ENCODE data around the gene ALDH5A1. TPM values are rescaled to one million over a fixed set of nuclear protein-coding genes. Genes with fewer than 3 reads are reported as not detected.

The ALDH5A1 gene
- total RNA-seq, 1 experiment from 2014 or later: 0.57 TPM

DNA sequence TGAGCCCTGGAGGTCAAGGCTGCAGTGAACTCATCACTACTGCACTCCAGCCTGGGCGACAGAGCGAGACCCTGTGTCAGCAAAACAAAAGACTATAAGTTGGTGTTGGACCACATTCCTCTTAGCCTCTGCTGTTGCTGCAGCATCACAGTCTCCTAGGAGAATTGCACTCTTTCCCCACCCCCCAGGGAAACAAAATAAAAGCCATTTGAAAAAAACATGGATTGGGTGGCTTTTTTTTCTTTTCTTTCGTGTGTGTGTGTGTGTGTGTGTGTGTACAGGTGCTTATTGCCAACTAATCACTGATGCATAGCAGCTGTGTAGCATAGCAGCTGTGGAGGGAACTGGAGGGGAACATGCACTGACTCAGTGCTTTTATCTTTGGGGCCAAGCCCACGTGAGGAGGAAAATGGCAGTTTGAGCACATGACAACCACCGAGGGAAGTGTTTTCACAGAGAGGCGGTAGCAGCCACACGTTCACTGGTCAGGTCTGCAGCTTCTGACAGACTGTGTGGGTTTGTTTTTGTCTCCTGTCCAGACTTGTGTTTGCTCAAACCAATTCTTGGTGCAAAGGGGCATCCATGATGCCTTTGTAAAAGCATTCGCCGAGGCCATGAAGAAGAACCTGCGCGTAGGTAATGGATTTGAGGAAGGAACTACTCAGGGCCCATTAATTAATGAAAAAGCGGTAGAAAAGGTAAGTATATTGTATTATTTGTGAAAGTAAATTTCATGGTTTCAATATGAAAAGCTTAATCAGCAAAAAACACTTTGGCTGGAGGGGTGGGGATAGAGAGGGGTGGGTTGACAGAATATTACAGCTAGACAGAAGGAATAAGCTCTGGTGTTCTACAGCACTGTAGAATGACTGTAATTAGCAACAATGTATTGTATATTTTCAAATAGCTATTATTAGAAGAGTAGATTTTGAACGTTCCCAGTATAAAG lies 27.7 kb downstream of the ALDH5A1 start:
- DNase-seq (ENCODE audit: low read depth): peak; percentile 83

DNA sequence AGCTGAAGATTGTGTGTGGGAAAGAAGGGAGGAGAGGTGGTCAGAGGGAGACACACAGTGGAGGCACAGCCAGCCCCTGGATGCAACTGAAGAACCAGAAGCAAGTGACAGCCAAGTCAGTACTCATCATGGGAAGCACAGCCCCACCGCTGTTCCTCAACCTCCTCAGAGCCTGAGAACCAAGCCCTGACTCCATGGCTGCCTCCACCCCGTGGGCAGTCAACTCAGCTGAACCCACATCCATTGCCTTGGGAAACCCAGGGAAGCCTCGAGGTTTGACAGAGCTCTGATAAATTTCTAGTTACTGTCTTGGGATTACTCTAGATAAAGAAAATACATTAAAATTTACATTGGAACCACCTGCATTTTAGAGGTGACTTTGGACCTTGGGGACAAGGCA lies 29.6 kb downstream of the ALDH5A1 start:
- no peak for DNase-seq (ENCODE audit: low read depth)

DNA sequence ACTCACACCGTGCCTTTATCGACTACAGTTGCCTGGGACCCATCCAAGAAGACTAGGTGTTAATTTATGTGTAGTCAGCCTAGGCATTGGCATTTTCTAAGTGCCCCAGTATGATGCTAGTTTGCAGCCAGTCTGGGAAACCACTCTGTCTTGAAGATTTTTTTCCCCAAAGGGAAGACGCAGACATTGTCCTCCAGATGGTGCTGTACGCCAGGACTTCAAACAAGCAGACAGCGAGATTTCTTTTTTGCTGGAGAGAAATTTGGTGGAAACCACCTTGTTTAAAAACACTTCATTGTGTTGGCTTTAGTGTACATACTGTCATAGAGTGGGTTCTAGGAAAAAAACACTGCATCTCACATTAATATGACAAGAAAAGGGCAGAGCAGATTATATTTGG lies 30.0 kb downstream of the ALDH5A1 start:
- peak; percentile 38 for DNase-seq (ENCODE audit: low read depth)

DNA sequence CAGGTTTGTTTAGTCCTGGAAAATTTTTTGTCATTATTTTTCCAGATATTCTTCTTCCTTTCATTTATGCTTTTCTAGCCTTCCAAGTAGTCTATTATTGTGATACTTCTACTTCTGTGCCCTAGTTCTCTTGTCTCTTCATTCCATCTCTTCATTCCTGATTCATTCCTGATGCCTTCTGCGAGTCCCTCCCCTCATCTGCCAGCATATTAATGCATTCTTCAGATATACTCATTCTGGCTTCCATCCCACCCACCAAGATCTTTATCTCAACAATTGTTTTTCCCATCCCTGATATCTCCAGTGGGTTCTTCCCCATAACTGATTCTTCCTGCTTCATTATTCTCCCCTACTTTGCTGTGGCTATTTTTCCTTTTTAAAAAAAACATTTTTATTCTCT lies 35.2 kb downstream of the ALDH5A1 start:
- no peak for DNase-seq (ENCODE audit: low read depth)

DNA sequence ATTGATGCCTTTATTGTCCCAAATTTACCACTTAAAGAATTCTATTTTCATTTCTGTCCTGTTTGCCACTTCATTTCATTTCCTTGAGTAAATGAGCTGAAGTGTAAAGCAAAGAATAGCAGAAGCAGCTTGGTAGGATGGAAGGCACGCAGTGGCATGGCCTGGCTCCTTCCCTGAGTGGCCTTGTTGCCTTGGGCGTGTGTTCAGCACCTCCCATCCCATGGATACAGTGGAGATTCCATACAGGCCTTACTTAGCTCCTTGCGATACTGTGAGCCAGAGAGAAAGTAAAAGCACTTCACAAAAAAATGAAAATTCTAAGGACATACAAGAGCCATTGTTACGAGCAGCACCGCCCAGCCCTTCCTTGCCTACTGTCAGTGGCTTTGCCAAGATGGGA lies 39.6 kb downstream of the ALDH5A1 start:
- DNase-seq (ENCODE audit: low read depth): no peak

DNA sequence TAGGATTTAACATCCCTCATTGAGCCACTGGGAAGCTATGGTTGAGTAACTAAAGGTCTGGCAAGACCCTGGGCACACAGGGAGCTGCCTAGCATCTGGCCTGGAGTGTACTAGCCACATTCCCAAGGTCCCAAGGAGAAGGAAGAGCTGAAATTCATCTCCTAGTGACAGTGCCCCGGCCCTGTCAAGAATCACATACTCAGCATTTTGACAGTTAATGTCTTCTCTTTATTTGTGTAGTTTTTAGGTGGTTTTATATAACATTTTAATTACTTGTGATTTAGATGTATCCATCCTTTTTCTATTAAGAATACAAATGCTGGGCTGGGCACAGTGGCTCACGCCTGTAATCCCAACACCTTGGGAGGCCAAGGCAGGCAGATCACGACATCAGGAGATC lies 40.4 kb downstream of the ALDH5A1 start:
- DNase-seq (ENCODE audit: low read depth): no peak

DNA sequence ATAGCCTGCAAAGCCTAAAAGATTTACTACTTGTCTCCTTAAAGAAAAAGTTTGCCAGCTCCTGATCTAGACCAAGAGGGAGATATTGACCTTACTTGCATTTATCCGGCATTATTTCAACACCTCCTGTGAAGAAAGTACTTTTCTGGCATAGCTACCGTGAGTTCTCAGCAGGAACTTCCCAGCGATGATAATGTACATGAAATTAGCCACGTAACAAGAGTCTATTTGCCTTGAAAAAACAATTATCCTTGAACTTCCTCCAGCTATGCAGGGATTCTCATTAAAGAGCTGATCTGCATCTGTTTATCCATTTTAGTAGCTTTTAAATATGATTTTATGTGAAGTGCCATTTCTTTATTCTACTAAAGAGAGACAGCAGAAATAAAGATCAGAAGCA lies 41.7 kb downstream of the ALDH5A1 start:
- DNase-seq (ENCODE audit: low read depth): no peak

DNA sequence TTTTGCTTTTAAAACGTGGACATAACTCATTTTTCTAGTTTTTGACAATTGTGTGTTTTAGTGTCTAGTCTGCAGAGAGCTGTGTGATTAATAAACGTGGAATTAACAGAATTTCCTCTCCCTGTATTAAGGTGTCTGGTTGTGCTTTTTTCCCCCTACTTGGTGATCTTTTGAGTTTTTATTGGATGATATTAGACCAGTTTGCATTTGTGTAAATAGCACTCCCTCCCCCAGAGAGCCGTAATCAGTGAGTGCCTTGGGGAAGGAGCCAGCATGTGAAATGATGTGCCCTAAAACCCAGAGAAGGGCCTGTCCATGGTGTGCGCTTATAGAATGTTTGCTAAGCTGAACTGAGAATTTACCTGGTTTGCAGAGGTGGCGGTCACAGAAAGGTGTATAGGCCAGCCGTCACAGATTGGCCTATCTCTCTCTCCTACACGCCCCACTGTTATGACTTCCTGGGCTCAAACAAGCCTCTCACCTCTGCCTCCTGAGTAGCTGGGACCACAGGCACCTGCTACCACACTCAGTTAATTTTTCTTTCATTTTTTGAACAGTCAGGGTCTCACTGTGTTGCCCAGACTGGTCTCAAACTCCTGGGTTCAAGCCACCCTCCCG lies 42.4 kb downstream of the ALDH5A1 start:
- DNase-seq (ENCODE audit: low read depth): no peak

DNA sequence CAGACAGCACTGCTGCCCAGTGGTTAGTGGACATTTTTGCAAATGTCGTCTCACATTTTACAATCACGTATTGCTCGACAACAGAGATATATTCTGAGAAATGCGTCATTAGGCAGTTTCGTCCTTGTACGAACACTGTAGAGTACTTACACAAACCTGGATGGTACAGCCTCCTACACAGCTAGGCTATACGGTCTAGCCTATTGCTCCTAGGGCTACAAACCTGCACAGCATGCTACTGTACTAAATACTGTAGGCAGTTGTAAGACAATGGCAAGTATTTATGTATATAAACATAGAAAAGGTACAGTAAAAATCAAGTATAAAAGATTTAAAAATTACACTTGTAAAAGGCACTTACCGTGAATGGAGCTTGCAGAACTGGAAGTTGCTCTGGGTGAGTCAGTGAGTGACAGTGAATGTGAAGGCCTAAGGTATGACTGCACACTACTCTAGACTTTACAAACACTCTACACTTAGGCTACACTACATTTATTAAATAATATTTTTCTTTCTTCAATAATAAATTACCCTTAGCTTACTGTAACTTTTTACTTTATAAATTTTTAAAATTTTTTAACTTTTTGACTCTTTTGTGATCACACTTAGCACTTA lies 43.1 kb downstream of the ALDH5A1 start:
- no peak for DNase-seq (ENCODE audit: low read depth)

DNA sequence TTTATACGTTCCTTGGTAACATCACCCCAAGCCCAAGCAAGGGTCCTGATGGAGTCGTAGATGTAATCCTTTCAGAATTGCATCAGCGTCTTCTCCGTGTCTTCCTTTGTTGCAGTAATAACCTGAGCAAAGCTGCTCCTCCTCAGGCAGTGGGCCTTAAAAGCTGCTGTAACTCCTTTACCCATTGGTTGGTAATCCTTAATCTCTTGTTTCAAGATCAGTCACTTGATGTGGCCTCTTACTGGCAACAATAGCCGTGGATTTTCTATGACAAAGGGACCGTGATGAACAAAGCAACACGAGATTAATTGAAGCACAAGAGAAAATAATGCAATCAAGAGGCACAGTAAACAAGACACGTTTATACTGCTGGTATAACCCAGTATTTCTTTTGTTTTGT lies 44.6 kb downstream of the ALDH5A1 start:
- no peak for DNase-seq (ENCODE audit: low read depth)

DNA sequence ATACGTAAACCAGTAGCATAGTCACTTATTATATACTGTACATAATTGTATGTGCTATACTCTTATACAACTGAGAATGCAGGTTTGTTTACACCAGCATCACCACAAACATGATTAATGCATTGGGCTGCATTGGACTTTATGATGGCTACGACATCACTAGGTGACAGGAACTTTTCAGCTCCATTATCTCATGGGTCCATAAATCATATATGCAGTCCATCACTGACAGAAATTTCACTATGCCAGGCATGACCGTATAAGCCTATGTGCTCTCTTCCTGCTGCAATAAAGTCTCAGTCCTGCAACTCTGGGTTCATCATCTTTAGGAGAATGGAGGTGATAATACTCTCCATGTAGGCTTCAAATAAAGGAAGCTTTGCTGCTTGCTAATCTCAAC lies 45.4 kb downstream of the ALDH5A1 start:
- no peak for DNase-seq (ENCODE audit: low read depth)

DNA sequence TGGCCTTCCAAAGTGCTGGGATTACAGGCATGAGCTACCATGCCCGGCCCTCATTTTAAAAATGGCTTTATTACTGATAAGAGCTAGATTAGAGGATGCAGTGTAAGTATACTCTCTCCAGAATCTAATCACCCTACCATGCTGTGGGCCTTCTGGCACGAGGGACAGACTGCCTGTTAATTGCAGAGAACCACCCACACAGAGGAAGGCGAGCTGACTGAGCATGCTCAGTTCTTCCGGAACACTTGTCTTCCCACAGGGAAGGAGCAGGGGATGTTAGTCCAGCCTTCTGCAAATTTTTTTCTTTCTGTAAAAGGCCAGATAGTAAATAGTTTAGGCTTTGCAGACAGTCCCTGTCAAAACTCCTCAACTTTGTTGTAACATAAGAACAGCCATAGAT lies 48.9 kb downstream of the ALDH5A1 start:
- no peak for DNase-seq (ENCODE audit: low read depth)

DNA sequence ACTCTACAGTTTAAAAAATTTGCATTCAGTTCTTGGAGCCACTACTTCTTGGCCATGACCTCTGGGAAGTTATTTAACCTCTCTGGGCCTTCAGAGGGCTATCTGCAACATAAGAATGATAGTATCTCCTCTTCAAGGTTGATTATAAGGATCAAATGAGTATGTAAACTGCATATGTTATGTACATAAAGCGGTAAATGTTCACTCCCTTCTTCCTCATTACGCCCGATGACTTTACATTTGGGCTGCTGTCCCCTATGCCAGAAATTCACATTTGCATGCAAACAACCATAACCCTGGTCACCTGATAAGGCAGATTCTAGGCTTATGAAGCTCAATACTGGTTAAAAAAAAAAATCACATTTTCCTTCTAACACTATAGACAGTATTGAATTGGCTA lies 50.4 kb downstream of the ALDH5A1 start:
- DNase-seq (ENCODE audit: low read depth): no peak

DNA sequence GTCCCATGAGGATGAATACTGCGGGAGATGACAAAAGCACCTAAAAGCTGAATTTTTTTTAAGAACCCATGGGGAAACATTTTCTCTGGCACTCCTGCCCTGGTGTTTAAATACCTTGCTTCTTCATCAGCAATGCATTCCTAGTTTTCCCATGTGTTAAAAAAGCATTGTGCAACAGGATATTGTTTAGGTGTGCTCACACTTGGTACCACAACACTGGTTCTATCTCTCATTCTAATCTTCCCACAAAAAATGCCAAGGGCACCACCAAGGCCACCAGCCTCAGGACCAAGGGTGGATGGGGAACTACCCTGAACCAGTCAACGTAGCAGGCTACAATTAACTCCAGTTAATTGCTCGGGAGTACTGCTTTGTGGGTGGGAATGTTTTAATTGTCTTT lies 50.9 kb downstream of the ALDH5A1 start:
- no peak for DNase-seq (ENCODE audit: low read depth)

DNA sequence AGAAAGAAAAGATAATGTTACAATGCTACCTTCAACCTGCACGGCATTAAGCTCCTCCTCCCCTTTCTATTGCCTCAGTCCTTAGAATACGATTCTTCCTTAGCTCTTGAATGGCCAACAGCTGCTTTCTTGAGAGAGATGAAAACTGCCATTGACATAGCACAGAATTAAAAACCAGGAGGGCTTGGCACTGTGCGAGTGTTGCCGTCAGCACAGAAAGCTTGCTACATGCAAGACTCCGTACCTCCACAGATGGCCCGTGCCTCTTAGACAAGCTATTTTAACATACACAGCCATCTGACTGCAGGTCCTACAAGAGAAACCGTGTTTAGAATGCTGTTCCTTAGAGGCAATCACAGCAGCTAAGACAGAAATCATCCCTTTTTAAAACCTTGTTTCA lies 51.7 kb downstream of the ALDH5A1 start:
- no peak for DNase-seq (ENCODE audit: low read depth)

DNA sequence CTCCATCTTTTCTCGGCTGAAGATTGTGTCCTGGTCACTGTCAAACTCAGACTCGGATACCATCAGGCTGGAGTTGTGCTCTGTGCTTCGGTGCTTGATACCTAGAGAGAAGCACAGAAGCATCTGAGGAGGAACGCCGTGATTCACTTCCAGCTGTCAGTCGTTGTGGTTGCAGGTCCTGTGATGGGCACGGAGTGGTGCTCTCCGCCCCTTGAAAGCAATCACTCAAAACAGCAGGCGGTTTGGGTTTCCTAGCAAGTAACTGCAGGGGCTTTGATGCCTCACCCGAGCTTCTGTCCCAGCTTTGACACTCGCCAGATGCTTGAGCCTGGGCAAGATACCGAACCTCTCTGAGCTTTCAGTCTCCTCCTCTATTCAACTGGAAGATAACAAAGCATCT lies 52.5 kb downstream of the ALDH5A1 start:
- DNase-seq (ENCODE audit: low read depth): peak; percentile 37

DNA sequence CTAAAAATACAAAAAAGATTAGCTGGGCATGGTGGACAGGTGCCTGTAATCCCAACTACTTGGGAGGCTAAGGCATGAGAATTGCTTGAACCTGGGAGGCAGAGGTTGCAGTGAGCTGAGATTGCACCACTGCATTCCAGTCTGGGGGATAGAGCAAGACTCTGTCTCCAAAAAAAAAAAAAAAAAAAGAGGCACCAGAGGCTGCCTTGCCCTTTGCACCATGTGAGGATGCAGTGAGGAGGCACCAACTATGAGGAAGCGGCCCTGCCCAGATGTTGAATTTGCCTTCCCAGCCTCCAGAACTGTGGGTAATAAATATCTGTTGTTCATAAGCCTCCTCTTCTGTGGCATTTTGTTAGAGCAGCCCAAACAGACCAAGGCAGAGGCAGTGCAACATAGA lies 54.4 kb downstream of the ALDH5A1 start:
- no peak for DNase-seq (ENCODE audit: low read depth)

DNA sequence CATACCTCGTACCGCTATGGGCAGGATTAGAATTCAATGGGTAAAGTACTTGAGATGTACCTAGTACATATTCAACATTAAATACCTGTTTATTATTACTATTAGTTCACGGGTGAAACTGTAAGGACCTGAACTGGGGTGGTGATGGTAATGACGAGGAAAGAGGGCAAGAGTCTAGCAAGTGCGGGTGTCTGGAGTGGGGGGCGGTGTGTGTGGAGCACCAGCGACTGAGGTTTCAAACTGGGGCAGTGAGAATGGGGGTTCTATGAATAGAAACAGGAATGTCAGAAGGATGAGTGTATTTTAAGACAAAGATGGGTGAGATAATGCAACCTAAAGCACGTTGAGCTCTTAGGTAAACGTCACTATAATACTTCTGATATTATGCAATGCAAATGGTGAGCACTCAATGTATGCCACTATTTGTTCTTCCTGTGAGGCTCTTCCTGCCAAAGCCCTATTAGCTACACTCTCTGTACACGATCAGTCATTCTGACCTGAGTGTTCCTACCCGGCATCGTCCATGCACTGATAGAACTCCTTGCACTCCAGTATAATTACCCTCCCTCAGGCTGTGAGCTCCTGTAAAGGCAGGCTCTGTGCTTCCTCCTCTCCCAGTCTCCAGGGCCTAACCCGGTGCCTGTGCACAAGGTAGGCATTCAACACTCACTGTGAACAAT lies 55.0 kb downstream of the ALDH5A1 start:
- DNase-seq (ENCODE audit: low read depth): no peak

DNA sequence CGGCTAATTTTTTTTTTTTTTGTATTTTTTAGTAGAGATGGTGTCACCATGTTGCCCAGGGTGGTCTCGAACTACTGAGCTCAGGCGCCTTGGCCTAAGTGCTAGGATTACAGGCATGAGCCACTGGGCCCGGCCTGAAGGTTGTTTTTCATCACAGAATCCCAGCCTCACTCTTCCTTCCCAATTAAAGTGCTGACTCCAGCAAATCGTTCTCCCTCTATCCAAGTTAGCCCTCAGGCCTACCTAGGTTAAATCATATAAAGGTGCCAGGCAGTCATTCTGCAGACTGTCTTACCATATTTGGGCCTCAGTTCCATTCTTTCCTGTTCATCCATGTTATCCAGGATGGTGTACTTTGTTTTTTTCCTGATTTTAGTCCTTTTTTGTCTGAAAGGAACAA lies 56.4 kb downstream of the ALDH5A1 start:
- no peak for DNase-seq (ENCODE audit: low read depth)

DNA sequence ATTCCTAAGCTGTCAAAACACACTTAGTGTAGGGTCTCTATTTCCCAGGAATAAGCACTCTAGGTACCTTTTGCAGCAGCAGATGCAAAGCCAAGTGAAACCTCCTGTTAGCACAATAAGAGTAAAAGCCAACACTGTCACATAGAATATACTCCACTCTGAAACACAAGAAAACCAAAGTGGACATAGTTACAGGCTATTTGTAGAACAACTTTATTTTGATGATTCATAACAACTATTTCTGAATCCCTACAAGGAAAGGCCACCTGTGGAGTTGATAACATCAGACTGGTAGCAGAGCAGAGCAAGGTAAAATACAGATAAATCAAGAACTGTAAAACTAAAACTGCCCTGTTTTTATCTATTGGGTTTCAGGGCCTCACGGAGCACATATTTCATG lies 59.7 kb downstream of the ALDH5A1 start:
- DNase-seq (ENCODE audit: low read depth): no peak

DNA sequence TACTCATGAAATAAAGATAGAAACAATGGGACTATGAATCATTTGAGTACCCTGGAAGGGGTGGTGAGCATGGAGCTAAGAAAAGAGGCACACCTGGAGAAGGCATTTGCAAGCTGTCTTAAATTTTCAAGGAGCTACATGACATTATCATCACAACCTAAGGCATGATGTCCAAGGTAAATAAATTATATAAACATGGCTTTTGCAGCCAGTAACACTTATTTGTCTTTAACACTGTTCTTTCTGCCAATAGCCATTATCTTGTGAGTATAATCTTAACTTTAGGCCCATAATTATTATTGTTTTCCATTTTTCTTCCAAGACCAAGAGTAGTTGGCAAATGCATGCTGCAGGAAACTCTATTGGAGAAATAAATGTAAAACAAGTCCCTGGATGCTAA lies 63.7 kb downstream of the ALDH5A1 start:
- DNase-seq (ENCODE audit: low read depth): no peak

DNA sequence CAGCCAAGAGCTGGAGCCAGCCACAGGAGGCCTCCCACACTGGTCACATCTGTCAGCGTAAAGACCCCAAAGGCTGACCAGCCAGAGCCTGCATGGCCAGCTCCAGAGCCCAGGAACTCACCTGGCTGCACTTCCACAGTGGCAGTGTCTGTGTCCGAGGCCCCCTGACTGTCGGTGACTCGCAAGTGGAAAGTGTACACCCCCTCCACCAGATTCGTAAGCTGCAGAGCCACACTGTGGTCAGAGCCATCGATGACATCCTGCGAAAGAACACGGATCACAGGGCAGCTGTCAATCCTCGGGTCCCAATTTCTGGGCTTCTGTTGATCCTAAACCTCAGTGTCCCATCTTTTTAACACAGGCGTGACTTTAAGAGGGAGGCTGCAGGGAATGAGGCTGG lies 69.3 kb downstream of the ALDH5A1 start:
- DNase-seq (ENCODE audit: low read depth): no peak
